ENCODE data around the gene B3GLCT. TPM values are rescaled to one million over a fixed set of nuclear protein-coding genes. Genes with fewer than 3 reads are reported as not detected.

Gene B3GLCT
- total RNA-seq, 1 experiment from 2014 or later = 3.2 TPM

- Histone ChIP-seq H3K9me3 (ENCODE audit: low read length) (no peaks in the 10 kb centered on the region), H3K4me3 (ENCODE audit: low read length) (no peak overlapping the region), H3K4me2 (ENCODE audit: low read length) (no peak overlapping the region), H3K4me1 (ENCODE audit: insufficient read depth, low read length) (no peaks in the 10 kb centered on the region), H3K9ac (ENCODE audit: low read length) (no peak overlapping the region), H3K27ac (ENCODE audit: low read length) (no peak overlapping the region), H3K27me3 (ENCODE audit: low read length) (no peaks in the 10 kb centered on the region), H3K9me2 (replicated peaks; ENCODE audit: low read length) (no peaks in the 10 kb centered on the region), H3K79me2 (ENCODE audit: low read length) (no peaks in the 10 kb centered on the region), H2AFZ (ENCODE audit: low read length) (no peak overlapping the region), H3K36me3 (ENCODE audit: low read depth, low read length) (no peaks in the 10 kb centered on the region), H4K20me1 (ENCODE audit: low read length) (no peaks in the 10 kb centered on the region), H3F3A (ENCODE audit: low read length, unreplicated experiment) (no peaks in the 10 kb centered on the region)
- ATAC-seq = no peak
- intact Hi-C loops (cut with micrococcal nuclease) = no loop called here
- ChIA-PET CTCF (no interaction called here), POLR2A (ENCODE audit: unreplicated experiment) (no interaction called here)
- BruUV-seq (replicated peaks) = no TSS peak
- no peak for DNase-seq
- TF ChIP-seq EZH2phosphoT487 (IDR thresholded peaks at IDR 0.05; ENCODE audit: borderline replicate concordance, low read length) = no peak
- TF ChIP-seq CTCF (conservative IDR thresholded peaks at IDR 0.05; ENCODE audit: low read depth, low read length) = no peak
- no peak for TF ChIP-seq EZH2 (IDR thresholded peaks at IDR 0.05; ENCODE audit: low read length, unreplicated experiment)
These were observed 112.1 kb downstream of the B3GLCT start for GRCh38 chr13:31311921-31312320.

DNA sequence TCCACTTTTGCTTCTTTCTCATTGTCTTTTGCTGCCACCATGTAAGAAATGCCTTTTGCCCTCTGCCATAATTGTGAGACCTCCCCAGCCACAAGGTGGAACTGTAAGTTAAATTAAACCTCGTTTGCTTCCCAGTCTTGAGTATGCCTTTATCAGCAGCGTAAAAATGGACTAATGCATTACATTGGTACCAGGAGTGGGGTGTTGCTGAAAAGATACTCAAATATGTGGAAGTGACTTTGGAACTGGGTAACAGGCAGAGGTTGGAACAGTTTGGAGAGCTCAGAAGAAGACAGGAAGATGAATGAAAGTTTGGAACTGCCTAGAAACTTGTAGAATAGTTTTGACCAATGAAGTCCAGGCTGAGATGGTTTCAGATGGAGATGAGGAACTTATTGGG lies 115.2 kb downstream of the B3GLCT start:
- H3K9me2 ChIP-seq (replicated peaks; ENCODE audit: low read length) = no peaks in the 10 kb centered on the region
- BruUV-seq (replicated peaks) = no TSS peak
- ATAC-seq = no peak
- H3K9me3 ChIP-seq (ENCODE audit: low read length) = no peaks in the 10 kb centered on the region
- H4K20me1 ChIP-seq (ENCODE audit: low read length) = no peaks in the 10 kb centered on the region
- H3K27ac ChIP-seq (ENCODE audit: low read length) = no peak overlapping the region
- no peaks in the 10 kb centered on the region for H3F3A ChIP-seq (ENCODE audit: low read length, unreplicated experiment)
- H2AFZ ChIP-seq (ENCODE audit: low read length) = no peak overlapping the region
- TF ChIP-seq CTCF (conservative IDR thresholded peaks at IDR 0.05; ENCODE audit: low read depth, low read length) (no peak), EZH2 (IDR thresholded peaks at IDR 0.05; ENCODE audit: low read length, unreplicated experiment) (no peak), EZH2phosphoT487 (IDR thresholded peaks at IDR 0.05; ENCODE audit: borderline replicate concordance, low read length) (no peak)
- H3K27me3 ChIP-seq (ENCODE audit: low read length) = no peaks in the 10 kb centered on the region
- H3K4me1 ChIP-seq (ENCODE audit: insufficient read depth, low read length) = no peaks in the 10 kb centered on the region
- DNase-seq = no peak
- no peaks in the 10 kb centered on the region for H3K79me2 ChIP-seq (ENCODE audit: low read length)
- H3K4me2 ChIP-seq (ENCODE audit: low read length) = no peak overlapping the region
- intact Hi-C loops (cut with micrococcal nuclease) = no loop called here
- no peaks in the 10 kb centered on the region for H3K36me3 ChIP-seq (ENCODE audit: low read depth, low read length)
- H3K4me3 ChIP-seq (ENCODE audit: low read length) = no peak overlapping the region
- H3K9ac ChIP-seq (ENCODE audit: low read length) = no peak overlapping the region
- ChIA-PET POLR2A (ENCODE audit: unreplicated experiment) (no interaction called here), CTCF (no interaction called here)

DNA sequence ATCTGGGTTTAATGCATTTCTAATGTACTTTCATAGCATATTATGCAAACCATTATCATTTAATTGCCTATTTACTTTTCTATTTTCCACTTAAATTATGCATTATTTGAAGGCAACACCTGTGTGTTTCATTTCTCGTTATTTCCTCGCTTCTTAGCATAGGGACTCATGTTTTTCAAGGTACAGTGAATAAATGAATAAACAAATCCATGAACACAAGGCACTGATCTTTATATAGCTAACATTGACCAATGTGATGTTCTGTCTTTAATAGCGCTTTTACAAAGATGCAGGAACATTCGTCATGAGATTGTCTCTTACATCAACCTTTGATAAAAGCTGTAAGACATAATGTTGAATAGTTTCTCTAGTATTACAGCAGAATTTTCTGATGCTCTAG lies 121.2 kb downstream of the B3GLCT start:
- intact Hi-C loops (cut with micrococcal nuclease) = no loop called here
- H3K4me1 ChIP-seq (ENCODE audit: insufficient read depth, low read length) = no peaks in the 10 kb centered on the region
- TF ChIP-seq EZH2 (IDR thresholded peaks at IDR 0.05; ENCODE audit: low read length, unreplicated experiment) (no peak), EZH2phosphoT487 (IDR thresholded peaks at IDR 0.05; ENCODE audit: borderline replicate concordance, low read length) (no peak), CTCF (conservative IDR thresholded peaks at IDR 0.05; ENCODE audit: low read depth, low read length) (no peak)
- H3F3A ChIP-seq (ENCODE audit: low read length, unreplicated experiment) = no peaks in the 10 kb centered on the region
- no peak overlapping the region for H3K27ac ChIP-seq (ENCODE audit: low read length)
- DNase-seq (no peak), ATAC-seq (no peak)
- H2AFZ ChIP-seq (ENCODE audit: low read length) = no peak overlapping the region
- no peaks in the 10 kb centered on the region for H3K9me3 ChIP-seq (ENCODE audit: low read length)
- no peak overlapping the region for H3K4me3 ChIP-seq (ENCODE audit: low read length)
- ChIA-PET CTCF (interaction anchor here (0.6 kb wide), 1 partner anchor 934 kb away, joined by 3 read pairs; no protein-coding TSS in a partner anchor), POLR2A (ENCODE audit: unreplicated experiment) (no interaction called here)
- H4K20me1 ChIP-seq (ENCODE audit: low read length) = no peaks in the 10 kb centered on the region
- BruUV-seq (replicated peaks) = no TSS peak
- no peaks in the 10 kb centered on the region for H3K79me2 ChIP-seq (ENCODE audit: low read length)
- no peak overlapping the region for H3K4me2 ChIP-seq (ENCODE audit: low read length)
- no peaks in the 10 kb centered on the region for H3K27me3 ChIP-seq (ENCODE audit: low read length)
- no peaks in the 10 kb centered on the region for H3K9me2 ChIP-seq (replicated peaks; ENCODE audit: low read length)
- no peak overlapping the region for H3K9ac ChIP-seq (ENCODE audit: low read length)
- no peaks in the 10 kb centered on the region for H3K36me3 ChIP-seq (ENCODE audit: low read depth, low read length)

All from PC-3 (cell line).